ENCODE data around the gene ARSK.

The ARSK gene

GRCh38 chr5:95554647-95555548 is at the start of gene ARSK, which contains the start of gene SKIC3:
TSS of gene ARSK (plus strand) at chr5:95555101. CDS start at chr5:95555279, 178 bp downstream.
TSS of gene SKIC3 (minus strand) at chr5:95554977. CDS start at chr5:95547150, 7,827 bp downstream.
- DNase-seq: peak; percentile 93

GRCh38 chr5:95508550-95508949 is 46.4 kb upstream of the ARSK start:
- no peak for DNase-seq

- no peak for DNase-seq
These were observed 43.3 kb upstream of the ARSK start for GRCh38 chr5:95511606-95512005.

- no peak for DNase-seq
These were observed 36.5 kb upstream of the ARSK start for GRCh38 chr5:95518417-95518816.

GRCh38 chr5:95519151-95519550 is 35.8 kb upstream of the ARSK start:
- no peak for DNase-seq

GRCh38 chr5:95519681-95520080 is 35.2 kb upstream of the ARSK start:
- no peak for DNase-seq

GRCh38 chr5:95520206-95520605 is 34.7 kb upstream of the ARSK start:
- no peak for DNase-seq

GRCh38 chr5:95524423-95524822 is 30.5 kb upstream of the ARSK start:
- DNase-seq: no peak

- DNase-seq: no peak
These were observed 28.0 kb upstream of the ARSK start for GRCh38 chr5:95526871-95527270.

- no peak for DNase-seq
These were observed 26.3 kb upstream of the ARSK start for GRCh38 chr5:95528565-95528964.

GRCh38 chr5:95530416-95530815 is 24.5 kb upstream of the ARSK start:
- DNase-seq: no peak

GRCh38 chr5:95531491-95531890 is 23.4 kb upstream of the ARSK start:
- DNase-seq: no peak

GRCh38 chr5:95532415-95532814 is 22.5 kb upstream of the ARSK start:
- no peak for DNase-seq

GRCh38 chr5:95533106-95533505 is 21.8 kb upstream of the ARSK start:
- DNase-seq: no peak

- DNase-seq: no peak
These were observed 21.1 kb upstream of the ARSK start for GRCh38 chr5:95533761-95534160.

GRCh38 chr5:95537501-95537900 is 17.4 kb upstream of the ARSK start:
- no peak for DNase-seq

GRCh38 chr5:95543017-95543705 is 11.7 kb upstream of the ARSK start:
- no peak for DNase-seq

GRCh38 chr5:95549030-95549429 is 5.9 kb upstream of the ARSK start:
- no peak for DNase-seq

- DNase-seq: no peak
These were observed 612 bp upstream of the ARSK start for GRCh38 chr5:95554331-95554646.

- no peak for DNase-seq
These were observed 652 bp downstream of the ARSK start for GRCh38 chr5:95555553-95555952.

GRCh38 chr5:95557841-95558240 is 2.9 kb downstream of the ARSK start:
- DNase-seq: no peak

GRCh38 chr5:95562282-95562681 is 7.4 kb downstream of the ARSK start:
- DNase-seq: no peak

- DNase-seq: no peak
These were observed 8.5 kb downstream of the ARSK start for GRCh38 chr5:95563367-95563766.

GRCh38 chr5:95564450-95564849 is 9.5 kb downstream of the ARSK start:
- peak; percentile 50 for DNase-seq

Measured in SHP77 treated with DMSO at 0.1 percent for 48 hours (cell line).